Stomach (tissue), 9 donors: ENCODE results near the gene CTCF. TPM values are rescaled to one million over a fixed set of nuclear protein-coding genes. Genes with fewer than 3 reads are reported as not detected.

Experiments
- DNase-seq, 2 donors: peaks; one replicate each; pipeline versions ENCODE4 v3.0.0 to v3.0.0-alpha.2; 2013 to 2019
- H3K27ac ChIP-seq, 5 donors: fragments of 200-600 bp in 4 of 5; sonication (generic) in 4 of 5; one replicate each; pipeline ENCODE4 v1.5.1; 2013 to 2019; ENCODE audit warnings: mild to moderate bottlenecking in 1 of 5, moderate library complexity in 1 of 5
- H3K27me3 ChIP-seq, 3 donors: fragments of 200-600 bp; sonication (generic); one replicate each; pipeline ENCODE4 v1.5.1; 2017 to 2019; ENCODE audit warnings: mixed run types in 1 of 3
- H3K36me3 ChIP-seq, 4 donors: fragments of 200-600 bp; sonication (generic); 1 replicate in 3 of 4; 2 replicates in 1 of 4; pipeline ENCODE4 v1.5.1; 2016 to 2019
- H3K4me1 ChIP-seq, 4 donors: fragments of 200-600 bp; sonication (generic); one replicate each; pipeline ENCODE4 v1.5.1; 2016 to 2019
- H3K4me3 ChIP-seq, 4 donors: fragments of 200-600 bp; sonication (generic) in 3 of 4; one replicate each; pipeline ENCODE4 v1.5.1; 2016 to 2019; ENCODE audit warnings: mild to moderate bottlenecking in 1 of 4
- H3K9me3 ChIP-seq, 4 donors: fragments of 200-600 bp; sonication (generic); one replicate each; pipeline ENCODE4 v1.5.1; 2016 to 2019
- CTCF ChIP-seq, 7 experiments: fragments of 450-650 bp in 4 of 7; fragments of 200-600 bp in 3 of 7; sonication (generic) in 3 of 7; IDR thresholded peaks; one replicate each; pipeline ENCODE4 v1.5.1; 2016 to 2019; ENCODE audit warnings: antibody characterized with exemption in 7 of 7, control low read depth in 2 of 7, mild to moderate bottlenecking in 1 of 7
- EP300 ChIP-seq: sonication (generic); formaldehyde crosslinking; IDR thresholded peaks from one replicate; pipeline ENCODE4 v1.6.1; 2017; ENCODE audit warnings: antibody characterized with exemption
- POLR2A ChIP-seq, 4 donors: fragments of 450-650 bp; IDR thresholded peaks; one replicate each; pipeline ENCODE4 v1.6.1; 2016; ENCODE audit warnings: antibody characterized with exemption in 4 of 4, control low read depth in 2 of 4, mild to moderate bottlenecking in 1 of 4, moderate library complexity in 1 of 4
- POLR2AphosphoS5 ChIP-seq, 3 donors: sonication (generic); formaldehyde crosslinking; IDR thresholded peaks; one replicate each; pipeline ENCODE4 v1.6.1; 2016; ENCODE audit warnings: antibody characterized with exemption in 3 of 3
- WGBS, 5 donors: extraction: QIAGEN DNeasy Blood & Tissue Kit in 3 of 5; methylation state at CpG; one replicate each; pipeline versions ENCODE4 v1.1.5 to v1.1.7; 2013 to 2018; 5-methylcytosine and 5-hydroxymethylcytosine counted together
- intact Hi-C: fragments of 100-400 bp; cut with DNase I; formaldehyde crosslinking; loops from one replicate; pipeline ENCODE4 v1.15.1; 2023; ENCODE audit warnings: low total_unique reads
- polyA plus RNA-seq, 3 donors: library from polyadenylated mRNA; stranded (reverse); fragments of 200-250 nt; gene quantifications; one replicate each; pipeline ENCODE4 v1.2.3, GENCODE V29; 2013
- total RNA-seq, 5 donors: library from RNA; depleted of rRNA; stranded (reverse); fragments of >200 nt; gene quantifications; one replicate each; pipeline versions ENCODE4 v1.1.0 to v1.2.3, GENCODE V29; 2014 to 2016
- donor health status: healthy with polysubstance abuse.
- donor health status: Bipolar disorder and iron deficiency.
- donor health status: healthy.

Gene CTCF
- total and polyA plus RNA-seq, 8 donors = 15.0 to 47.3 (median 33.4) TPM

- H3K27ac ChIP-seq = peak overlapping the region; percentile 53 to 86 (median 83)
- intact Hi-C loops = no loop called here
- H3K9me3 ChIP-seq = no peaks in the 10 kb centered on the region
- peak overlapping the region; percentile 59 to 68 (median 64) for H3K4me3 ChIP-seq
- peak in 1 of 3 donors; percentile 23 for TF ChIP-seq POLR2AphosphoS5 (IDR thresholded peaks at IDR 0.05)
- TF ChIP-seq EP300 = no peak
- peaks cover 15 to 39% (median 37%) of the 10 kb centered on the region in 4 donors for H3K36me3 ChIP-seq
- 0 to 4% (median 1%) methylated on average over 31 to 97 of the region's 97 CpGs for WGBS, 5 donors
- peak; percentile 58 to 88 for DNase-seq
- H3K27me3 ChIP-seq = no peaks in the 10 kb centered on the region
- peaks cover 29 to 84% (median 52%) of the 10 kb centered on the region in 4 donors for H3K4me1 ChIP-seq
These were observed 24.4 kb upstream of the CTCF start for GRCh38 chr16:67537636-67538591.

- Histone ChIP-seq H3K36me3 (peaks cover 23 to 46% (median 45%) of the 10 kb centered on the region in 4 donors), H3K27ac (peak overlapping the region in 4 of 5 donors; percentile 81 to 86 (median 84)), H3K27me3 (no peaks in the 10 kb centered on the region), H3K9me3 (no peaks in the 10 kb centered on the region), H3K4me3 (peak overlapping the region; percentile 59 to 68 (median 64)), H3K4me1 (peaks cover 29 to 82% (median 47%) of the 10 kb centered on the region in 4 donors)
- intact Hi-C loops = no loop called here
- peak; percentile 37 to 46 for DNase-seq
- WGBS, 5 donors = 24 to 42% (median 28%) methylated on average over 8 to 23 of the region's 23 CpGs
- TF ChIP-seq EP300 (no peak), POLR2AphosphoS5 (IDR thresholded peaks at IDR 0.05) (no peak), CTCF (IDR thresholded peaks at IDR 0.05) (no peak), POLR2A (IDR thresholded peaks at IDR 0.05) (no peak)
These were observed 23.6 kb upstream of the CTCF start for GRCh38 chr16:67538666-67539101.

GRCh38 chr16:67539271-67539670, 23.1 kb upstream of the CTCF start:
- Histone ChIP-seq H3K4me3 (peak overlapping the region in 2 of 4 donors; percentile 59 to 66), H3K27ac (peak overlapping the region in 3 of 5 donors; percentile 83 to 86 (median 86)), H3K36me3 (peaks cover 29 to 52% (median 51%) of the 10 kb centered on the region in 4 donors), H3K9me3 (no peaks in the 10 kb centered on the region), H3K27me3 (no peaks in the 10 kb centered on the region), H3K4me1 (peaks cover 29 to 82% (median 47%) of the 10 kb centered on the region in 4 donors)
- intact Hi-C loops = no loop called here
- TF ChIP-seq POLR2AphosphoS5 (IDR thresholded peaks at IDR 0.05) (no peak), CTCF (IDR thresholded peaks at IDR 0.05) (no peak)
- DNase-seq = peak in 1 of 2 donors; percentile 36
- WGBS, 5 donors = 54 to 69% (median 57%) methylated on average over 4 of the region's 4 CpGs

- no peaks in the 10 kb centered on the region for H3K27me3 ChIP-seq
- no peak overlapping the region for H3K4me3 ChIP-seq
- H3K4me1 ChIP-seq = peaks cover 29 to 81% (median 46%) of the 10 kb centered on the region in 4 donors
- intact Hi-C loops = no loop called here
- H3K36me3 ChIP-seq = peaks cover 36 to 59% (median 57%) of the 10 kb centered on the region in 4 donors
- TF ChIP-seq CTCF (IDR thresholded peaks at IDR 0.05) (no peak), EP300 (no peak), POLR2AphosphoS5 (IDR thresholded peaks at IDR 0.05) (no peak), POLR2A (IDR thresholded peaks at IDR 0.05) (no peak)
- no peak overlapping the region for H3K27ac ChIP-seq
- DNase-seq = peak in 1 of 2 donors; percentile 13
- no peaks in the 10 kb centered on the region for H3K9me3 ChIP-seq
- whole genome bisulfite sequencing, 5 donors = 81 to 92% (median 88%) methylated on average over 17 to 27 of the region's 27 CpGs
These were observed 22.4 kb upstream of the CTCF start for GRCh38 chr16:67539691-67540635.
